ENCODE results near the gene SESN2. TPM values are rescaled to one million over a fixed set of nuclear protein-coding genes. Genes with fewer than 3 reads are reported as not detected.

The SESN2 gene
- total and polyA plus RNA-seq, 10 of the 15 experiments (the other 5 are each of a cell fraction or from before 2014, with no cell fraction given) = 1.5 to 40.9 (median 17.8) TPM

GRCh38 chr1:28313702-28314546 is 54.6 kb downstream of the SESN2 start:
- Histone ChIP-seq H3K27me3 (replicated peaks in 1 of 2; ENCODE audit: control insufficient read depth in 2 of 2, insufficient read depth in 2 of 2, low read length in 1 of 2) (no peaks in the 10 kb centered on the region), H3K27ac (ENCODE audit: control insufficient read depth, insufficient read depth) (no peak overlapping the region), H3K9me3 (replicated peaks; ENCODE audit: control insufficient read depth, insufficient read depth, low read length) (no peaks in the 10 kb centered on the region), H3K4me1 (ENCODE audit: control insufficient read depth, insufficient read depth, low read length) (no peaks in the 10 kb centered on the region), H3K36me3 (ENCODE audit: control insufficient read depth in 2 of 2, insufficient read depth in 2 of 2, low read length in 1 of 2) (no peaks in the 10 kb centered on the region), H3K9ac (ENCODE audit: control insufficient read depth, insufficient read depth, low read length) (no peak overlapping the region), H3K79me2 (ENCODE audit: control insufficient read depth, insufficient read depth, low read length) (no peaks in the 10 kb centered on the region), H4K20me1 (ENCODE audit: control insufficient read depth, insufficient read depth) (no peaks in the 10 kb centered on the region), H3K4me3 (no peak overlapping the region), H2AFZ (ENCODE audit: control insufficient read depth, low read depth, low read length) (no peak overlapping the region), H3K4me2 (ENCODE audit: control insufficient read depth, insufficient read depth) (no peak overlapping the region)
- in situ Hi-C loops (cut with MboI) (no loop called here), intact Hi-C loops (cut with micrococcal nuclease; ENCODE audit: unreplicated experiment) (no loop called here)
- TF ChIP-seq STAT1 (conservative IDR thresholded peaks at IDR 0.05) (no peak), HCFC1 (IDR thresholded peaks at IDR 0.05; ENCODE audit: low read length) (no peak), CBFB (IDR thresholded peaks at IDR 0.05; ENCODE audit: low read depth) (no peak), MEF2A (IDR thresholded peaks at IDR 0.05; ENCODE audit: insufficient read depth, low read depth, low read length) (no peak), TBL1XR1 (IDR thresholded peaks at IDR 0.05; ENCODE audit: low read depth, low read length) (no peak), PRDM15 (CRISPR knock-in tag; IDR thresholded peaks at IDR 0.05) (no peak)
- ChIA-PET CTCF (interaction anchor here (1.4 to 1.7 kb wide), 2 partner anchors 46 to 65 kb away, joined by 3 to 5 read pairs; no protein-coding TSS in a partner anchor), RAD21 (ENCODE audit: unreplicated experiment) (no interaction called here), POLR2A (interaction anchor here (0.6 kb wide), 2 partner anchors 82 to 215 kb away, joined by 3 to 8 read pairs; no protein-coding TSS in a partner anchor), SMC1A (ENCODE audit: uncharacterized antibody, unreplicated experiment) (interaction anchor here (0.9 kb wide), 1 partner anchor 18 kb away, joined by 4 read pairs; no protein-coding TSS in a partner anchor)
- no TSS peak for BruUV-seq (replicated peaks)
- 61% methylated on average over 6 of the region's 6 CpGs for WGBS (ENCODE audit: insufficient coverage, insufficient replicate concordance, low lambda C conversion rate, missing lambda C conversion rate)
- DNase-seq (ENCODE audit: low read depth, low spot score) (no peak), ATAC-seq (no peak), FAIRE-seq (no peak)

All from GM12878 (cell line).